ENCODE results near the gene ADIPOR2. TPM values are rescaled to one million over a fixed set of nuclear protein-coding genes. Genes with fewer than 3 reads are reported as not detected.

ADIPOR2 gene
- total RNA-seq, 1 experiment from 2014 or later = 45.3 TPM

DNA sequence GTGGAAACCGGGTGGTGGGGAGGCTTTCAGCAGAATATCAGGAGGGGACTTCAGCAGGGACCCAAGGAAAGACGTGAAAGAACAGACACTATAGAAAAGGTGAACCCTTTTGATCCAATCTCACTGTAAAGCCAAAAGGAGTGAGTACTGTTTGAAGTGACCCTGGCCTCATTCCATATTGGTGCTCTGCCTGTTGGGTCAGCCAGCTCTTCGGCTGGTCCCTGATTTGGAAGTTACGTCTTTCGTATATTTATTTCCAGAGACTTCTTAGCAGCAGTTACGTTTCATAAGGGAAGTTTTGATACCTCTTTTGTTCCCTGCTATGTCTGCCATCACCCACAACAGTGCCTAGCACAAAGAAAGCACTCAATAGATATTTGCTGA, 39.9 kb upstream of the ADIPOR2 start:
- H4K91ac ChIP-seq (ENCODE audit: insufficient read length, low read depth, low read length) = no peak overlapping the region
- no peak for DNase-seq
- no peaks in the 10 kb centered on the region for H3K79me1 ChIP-seq (ENCODE audit: insufficient read depth, low read depth, low read length, poor library complexity, severe bottlenecking)
- H3K27ac ChIP-seq (ENCODE audit: insufficient read length, low read depth, low read length) = no peak overlapping the region
- Mint-ChIP-seq H3K36me3 (ENCODE audit: insufficient read depth in 1 of 3, low read depth in 3 of 3) (no peaks in the 10 kb centered on the region), H3K4me3 (no peak overlapping the region), H3K27ac (no peak overlapping the region), H3K27me3 (ENCODE audit: low read depth) (peaks cover 25% of the 10 kb centered on the region), H3K9me3 (no peaks in the 10 kb centered on the region), H3K4me1 (peaks cover 10 to 18% of the 10 kb centered on the region in 2 experiments)
- no peak overlapping the region for H3T11ph ChIP-seq (ENCODE audit: low read length)
- H4K20me1 ChIP-seq (ENCODE audit: control insufficient read depth, insufficient read depth, insufficient read length) = peaks cover under 1% of the 10 kb centered on the region
- H4K8ac ChIP-seq (replicated peaks; ENCODE audit: insufficient read length, low read depth, low read length) = no peak overlapping the region
- no peak overlapping the region for H3K4me2 ChIP-seq (ENCODE audit: insufficient read depth, insufficient read length, low read length)
- no peak overlapping the region for H3K56ac ChIP-seq (ENCODE audit: insufficient read length, low read depth, low read length)
- no peak overlapping the region for H4K5ac ChIP-seq (ENCODE audit: insufficient read length, low read depth, low read length)
- H2BK5ac ChIP-seq (ENCODE audit: insufficient read length, low read length) = no peak overlapping the region
- no peak overlapping the region for H2BK120ac ChIP-seq (ENCODE audit: low read depth, low read length, poor library complexity, severe bottlenecking)
- H3K14ac ChIP-seq (ENCODE audit: insufficient read depth, low read length) = no peak overlapping the region
- no peak overlapping the region for H2AK5ac ChIP-seq (ENCODE audit: insufficient read length, low read length)
- H3K9me3 ChIP-seq (ENCODE audit: control insufficient read depth, low read depth, low read length) = no peaks in the 10 kb centered on the region
- TF ChIP-seq, protein P1, sequence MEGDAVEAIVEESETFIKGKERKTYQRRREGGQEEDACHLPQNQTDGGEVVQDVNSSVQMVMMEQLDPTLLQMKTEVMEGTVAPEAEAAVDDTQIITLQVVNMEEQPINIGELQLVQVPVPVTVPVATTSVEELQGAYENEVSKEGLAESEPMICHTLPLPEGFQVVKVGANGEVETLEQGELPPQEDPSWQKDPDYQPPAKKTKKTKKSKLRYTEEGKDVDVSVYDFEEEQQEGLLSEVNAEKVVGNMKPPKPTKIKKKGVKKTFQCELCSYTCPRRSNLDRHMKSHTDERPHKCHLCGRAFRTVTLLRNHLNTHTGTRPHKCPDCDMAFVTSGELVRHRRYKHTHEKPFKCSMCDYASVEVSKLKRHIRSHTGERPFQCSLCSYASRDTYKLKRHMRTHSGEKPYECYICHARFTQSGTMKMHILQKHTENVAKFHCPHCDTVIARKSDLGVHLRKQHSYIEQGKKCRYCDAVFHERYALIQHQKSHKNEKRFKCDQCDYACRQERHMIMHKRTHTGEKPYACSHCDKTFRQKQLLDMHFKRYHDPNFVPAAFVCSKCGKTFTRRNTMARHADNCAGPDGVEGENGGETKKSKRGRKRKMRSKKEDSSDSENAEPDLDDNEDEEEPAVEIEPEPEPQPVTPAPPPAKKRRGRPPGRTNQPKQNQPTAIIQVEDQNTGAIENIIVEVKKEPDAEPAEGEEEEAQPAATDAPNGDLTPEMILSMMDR (conservative IDR thresholded peaks at IDR 0.05) = no peak
- WGBS (ENCODE audit: extremely low coverage, insufficient read length, low lambda C conversion rate) = no CpG with 5 or more reads among the region's 6 CpGs
- H2BK20ac ChIP-seq (ENCODE audit: low read depth, low read length, poor library complexity, severe bottlenecking) = no peak overlapping the region
- no peak overlapping the region for H3K18ac ChIP-seq (ENCODE audit: insufficient read length, low read depth, low read length)
- H3K4me1 ChIP-seq (ENCODE audit: insufficient read depth, low read length) = no peaks in the 10 kb centered on the region
- H2BK12ac ChIP-seq (ENCODE audit: insufficient read length, low read depth, low read length) = no peak overlapping the region
- H3K4ac ChIP-seq (ENCODE audit: low read depth, low read length) = no peak overlapping the region
- no peaks in the 10 kb centered on the region for H3K23me2 ChIP-seq (ENCODE audit: insufficient read length, low read depth, low read length, poor library complexity, severe bottlenecking)
- no peaks in the 10 kb centered on the region for H3K27me3 ChIP-seq (ENCODE audit: insufficient read depth, low read length)
- no peak overlapping the region for H3K9ac ChIP-seq (ENCODE audit: extremely low read depth, insufficient read length, low read length)
- H2AFZ ChIP-seq (ENCODE audit: low read length) = no peak overlapping the region
- no peaks in the 10 kb centered on the region for H3K79me2 ChIP-seq (ENCODE audit: insufficient read depth, low read length)
- H3K23ac ChIP-seq (ENCODE audit: insufficient read length, low read depth, low read length) = no peak overlapping the region
- no peak overlapping the region for H2BK15ac ChIP-seq (ENCODE audit: low read depth, low read length)
